Liver (tissue), 9 donors: ENCODE measurements around the gene GRID2IP. TPM values are rescaled to one million over a fixed set of nuclear protein-coding genes. Genes with fewer than 3 reads are reported as not detected.

Experiments
- DNase-seq: peaks from one replicate; pipeline ENCODE4 v3.0.0-alpha.2; 2017; ENCODE audit warnings: low spot score
- H3K27ac ChIP-seq, 2 donors: one replicate each; pipeline ENCODE4 v1.7.0; 2013; ENCODE audit warnings: inconsistent platforms in 2 of 2, low read length in 2 of 2, control low read depth in 1 of 2, low read depth in 1 of 2, mild to moderate bottlenecking in 1 of 2
- H3K27me3 ChIP-seq, 4 donors: one replicate each; pipeline versions ENCODE4 v1.6.1 to v1.7.0; 2013; ENCODE audit warnings: low read length in 3 of 4, inconsistent platforms in 1 of 4, mild to moderate bottlenecking in 1 of 4, moderate library complexity in 1 of 4; ENCODE audit not compliant: control insufficient read depth in 4 of 4, insufficient read depth in 4 of 4
- H3K36me3 ChIP-seq, 4 donors: one replicate each; pipeline versions ENCODE4 v1.6.1 to v1.7.0; 2013; ENCODE audit warnings: low read length in 3 of 4, mild to moderate bottlenecking in 3 of 4, low read depth in 1 of 4, moderate library complexity in 1 of 4; ENCODE audit not compliant: control insufficient read depth in 4 of 4, insufficient read depth in 3 of 4
- H3K4me1 ChIP-seq, 4 donors: one replicate each; pipeline versions ENCODE4 v1.6.1 to v1.7.0; 2013; ENCODE audit warnings: low read length in 3 of 4, mild to moderate bottlenecking in 3 of 4, moderate library complexity in 1 of 4; ENCODE audit not compliant: control insufficient read depth in 4 of 4, insufficient read depth in 4 of 4
- H3K4me3 ChIP-seq, 3 donors: one replicate each; pipeline versions ENCODE4 v1.6.1 to v1.7.0; 2013; ENCODE audit warnings: low read length in 3 of 3, control low read depth in 1 of 3, low read depth in 1 of 3, mild to moderate bottlenecking in 1 of 3
- H3K9ac ChIP-seq, 2 donors: one replicate each; pipeline ENCODE4 v1.7.0; 2013; ENCODE audit warnings: low read length in 2 of 2, mild to moderate bottlenecking in 2 of 2, moderate library complexity in 2 of 2, control low read depth in 1 of 2, low read depth in 1 of 2
- H3K9me3 ChIP-seq, 4 donors: one replicate each; pipeline versions ENCODE4 v1.6.1 to v1.7.0; 2013; ENCODE audit warnings: low read length in 3 of 4; ENCODE audit not compliant: control insufficient read depth in 4 of 4
- EGR1 ChIP-seq, 2 donors: IDR thresholded peaks; 2 replicates each; pipeline ENCODE4 v1.6.1; 2016 to 2018; ENCODE audit warnings: antibody characterized with exemption in 2 of 2, low read depth in 2 of 2
- FOXA1 ChIP-seq: IDR thresholded peaks from 2 replicates; pipeline ENCODE4 v1.6.1; 2016; ENCODE audit warnings: antibody characterized with exemption
- FOXA2 ChIP-seq: IDR thresholded peaks from 2 replicates; pipeline ENCODE4 v1.6.1; 2016; ENCODE audit warnings: antibody characterized with exemption
- GABPA ChIP-seq, 2 donors: IDR thresholded peaks in 1 of 2; conservative IDR thresholded peaks in 1 of 2; 2 replicates each; pipeline ENCODE4 v1.6.1; 2016; ENCODE audit warnings: antibody characterized with exemption in 2 of 2, mild to moderate bottlenecking in 1 of 2, moderate library complexity in 1 of 2
- HNF4A ChIP-seq, 2 donors: conservative IDR thresholded peaks; 2 replicates each; pipeline ENCODE4 v1.6.1; 2016; ENCODE audit warnings: antibody characterized with exemption in 2 of 2, mild to moderate bottlenecking in 2 of 2
- HNF4G ChIP-seq: IDR thresholded peaks from 2 replicates; pipeline ENCODE4 v1.6.1; 2016; ENCODE audit warnings: antibody characterized with exemption
- JUND ChIP-seq, 2 donors: IDR thresholded peaks; 2 replicates each; pipeline ENCODE4 v1.6.1; 2016; ENCODE audit warnings: antibody characterized with exemption in 2 of 2
- RAD21 ChIP-seq, 2 donors: IDR thresholded peaks; 2 replicates each; pipeline ENCODE4 v1.6.1; 2016; ENCODE audit warnings: antibody characterized with exemption in 2 of 2, mild to moderate bottlenecking in 2 of 2
- RXRA ChIP-seq, 2 donors: IDR thresholded peaks; 2 replicates each; pipeline ENCODE4 v1.6.1; 2017 to 2018; ENCODE audit warnings: antibody characterized with exemption in 2 of 2, mild to moderate bottlenecking in 1 of 2
- SP1 ChIP-seq: IDR thresholded peaks from 2 replicates; pipeline ENCODE4 v1.6.1; 2018; ENCODE audit warnings: antibody characterized with exemption, mild to moderate bottlenecking
- TAF1 ChIP-seq: conservative IDR thresholded peaks from 2 replicates; pipeline ENCODE4 v1.6.1; 2016; ENCODE audit warnings: antibody characterized with exemption, mild to moderate bottlenecking
- WGBS: extraction: QIAGEN DNeasy Blood & Tissue Kit; methylation state at CpG from one replicate; pipeline ENCODE4 v1.1.7; 2013; 5-methylcytosine and 5-hydroxymethylcytosine counted together
- polyA plus RNA-seq, 2 donors: library from polyadenylated mRNA; stranded (reverse) in 1 of 2; unstranded in 1 of 2; fragments of 200-250 nt in 1 of 2; fragments of >200 nt in 1 of 2; fragmentation: Nextera tagmentation in 1 of 2; extraction: Ambion mirVana in 1 of 2; gene quantifications; one replicate each; pipeline versions ENCODE4 v1.2.1 to v1.2.3, GENCODE V29; 2013 to 2015
- total RNA-seq, 2 donors: library from RNA; depleted of rRNA; stranded (reverse); fragments of >200 nt; gene quantifications; one replicate each; pipeline ENCODE4 v1.2.3, GENCODE V29; 2014
- TF ChIP-seq, protein P1 (sequence below): IDR thresholded peaks from 2 replicates; pipeline ENCODE4 v1.6.1; 2016; ENCODE audit warnings: antibody characterized with exemption
- TF ChIP-seq, protein P2 (sequence below): IDR thresholded peaks from 2 replicates; pipeline ENCODE4 v1.6.1; 2016; ENCODE audit warnings: antibody characterized with exemption, mild to moderate bottlenecking
- TF ChIP-seq, protein P3 (sequence below): IDR thresholded peaks from 2 replicates; pipeline ENCODE4 v1.6.1; 2016; ENCODE audit warnings: antibody characterized with exemption
- TF ChIP-seq, protein P4 (sequence below): fragments of 150-350 bp; IDR thresholded peaks from 2 replicates; pipeline ENCODE4 v1.5.1; 2017; ENCODE audit warnings: improper control_type of control experiment, low read depth, low read length; ENCODE audit not compliant: missing input control
- TF ChIP-seq, protein P5 (sequence below): IDR thresholded peaks from 2 replicates; pipeline ENCODE4 v1.6.1; 2016; ENCODE audit warnings: antibody characterized with exemption
- donor health status: healthy.
- donor health status: healthy.
- donor health status: healthy.
- donor health status: healthy.
- donor health status: healthy.

GRID2IP gene
- total and polyA plus RNA-seq, 4 donors = 0.05 to 0.08 TPM; not detected in 2

DNA sequence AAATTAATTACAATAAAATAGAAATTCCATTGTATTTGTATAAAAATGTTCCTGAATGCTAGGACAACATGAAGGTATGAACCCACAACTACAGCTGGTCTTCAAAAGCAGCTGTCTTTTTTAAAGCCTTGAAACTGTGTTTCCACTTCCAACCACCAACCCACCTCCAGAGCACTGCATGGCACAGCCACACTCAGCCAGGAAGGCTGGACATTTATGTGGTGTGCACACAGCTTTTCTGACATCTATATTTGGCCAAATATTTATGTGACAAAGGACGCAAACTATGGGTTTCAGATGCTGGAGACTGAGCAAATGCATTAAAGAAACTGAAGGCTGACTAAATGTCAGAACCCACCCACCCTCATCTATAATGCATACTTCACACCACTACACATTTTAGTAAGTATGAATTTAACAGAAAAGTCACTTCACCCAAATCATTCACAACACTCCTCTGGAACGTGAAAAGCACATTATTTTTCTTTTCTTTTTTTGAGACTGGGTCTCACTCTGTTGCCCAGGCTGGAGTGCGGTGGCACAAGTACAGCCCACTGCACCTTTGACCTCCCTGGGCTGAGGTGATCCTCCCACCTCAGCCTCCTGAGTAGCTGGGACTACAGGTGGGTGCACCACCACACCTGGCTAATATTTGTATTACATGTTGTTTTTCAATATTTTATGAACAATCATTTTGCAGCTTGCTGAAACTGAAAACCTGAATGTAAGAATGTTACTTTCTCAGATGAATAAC, 75.7 kb downstream of the GRID2IP start:
- DNase-seq = no peak
- peaks cover 6 to 42% (median 26%) of the 10 kb centered on the region in 4 donors for H3K4me1 ChIP-seq
- H3K4me3 ChIP-seq = no peak overlapping the region
- WGBS = 84% methylated on average over 3 of the region's 3 CpGs
- no peak overlapping the region for H3K27ac ChIP-seq
- H3K27me3 ChIP-seq = no peaks in the 10 kb centered on the region
- H3K9ac ChIP-seq = no peak overlapping the region
- peaks cover 7 to 31% (median 24%) of the 10 kb centered on the region in 4 donors for H3K36me3 ChIP-seq
- TF ChIP-seq, protein P1, sequence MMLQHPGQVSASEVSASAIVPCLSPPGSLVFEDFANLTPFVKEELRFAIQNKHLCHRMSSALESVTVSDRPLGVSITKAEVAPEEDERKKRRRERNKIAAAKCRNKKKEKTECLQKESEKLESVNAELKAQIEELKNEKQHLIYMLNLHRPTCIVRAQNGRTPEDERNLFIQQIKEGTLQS = no peak
- TF ChIP-seq, protein P2, sequence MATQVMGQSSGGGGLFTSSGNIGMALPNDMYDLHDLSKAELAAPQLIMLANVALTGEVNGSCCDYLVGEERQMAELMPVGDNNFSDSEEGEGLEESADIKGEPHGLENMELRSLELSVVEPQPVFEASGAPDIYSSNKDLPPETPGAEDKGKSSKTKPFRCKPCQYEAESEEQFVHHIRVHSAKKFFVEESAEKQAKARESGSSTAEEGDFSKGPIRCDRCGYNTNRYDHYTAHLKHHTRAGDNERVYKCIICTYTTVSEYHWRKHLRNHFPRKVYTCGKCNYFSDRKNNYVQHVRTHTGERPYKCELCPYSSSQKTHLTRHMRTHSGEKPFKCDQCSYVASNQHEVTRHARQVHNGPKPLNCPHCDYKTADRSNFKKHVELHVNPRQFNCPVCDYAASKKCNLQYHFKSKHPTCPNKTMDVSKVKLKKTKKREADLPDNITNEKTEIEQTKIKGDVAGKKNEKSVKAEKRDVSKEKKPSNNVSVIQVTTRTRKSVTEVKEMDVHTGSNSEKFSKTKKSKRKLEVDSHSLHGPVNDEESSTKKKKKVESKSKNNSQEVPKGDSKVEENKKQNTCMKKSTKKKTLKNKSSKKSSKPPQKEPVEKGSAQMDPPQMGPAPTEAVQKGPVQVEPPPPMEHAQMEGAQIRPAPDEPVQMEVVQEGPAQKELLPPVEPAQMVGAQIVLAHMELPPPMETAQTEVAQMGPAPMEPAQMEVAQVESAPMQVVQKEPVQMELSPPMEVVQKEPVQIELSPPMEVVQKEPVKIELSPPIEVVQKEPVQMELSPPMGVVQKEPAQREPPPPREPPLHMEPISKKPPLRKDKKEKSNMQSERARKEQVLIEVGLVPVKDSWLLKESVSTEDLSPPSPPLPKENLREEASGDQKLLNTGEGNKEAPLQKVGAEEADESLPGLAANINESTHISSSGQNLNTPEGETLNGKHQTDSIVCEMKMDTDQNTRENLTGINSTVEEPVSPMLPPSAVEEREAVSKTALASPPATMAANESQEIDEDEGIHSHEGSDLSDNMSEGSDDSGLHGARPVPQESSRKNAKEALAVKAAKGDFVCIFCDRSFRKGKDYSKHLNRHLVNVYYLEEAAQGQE = no peak
- no peak for TF ChIP-seq FOXA1
- TF ChIP-seq SP1 = no peak
- TF ChIP-seq RAD21 (IDR thresholded peaks at IDR 0.05) = no peak
- no peak for TF ChIP-seq JUND (IDR thresholded peaks at IDR 0.05)
- no peak for TF ChIP-seq TAF1
- TF ChIP-seq RXRA (IDR thresholded peaks at IDR 0.05) = no peak
- TF ChIP-seq GABPA (IDR thresholded peaks at IDR 0.05 in 1 of 2, conservative IDR thresholded peaks at IDR 0.05 in 1 of 2) = no peak
- TF ChIP-seq, protein P3, sequence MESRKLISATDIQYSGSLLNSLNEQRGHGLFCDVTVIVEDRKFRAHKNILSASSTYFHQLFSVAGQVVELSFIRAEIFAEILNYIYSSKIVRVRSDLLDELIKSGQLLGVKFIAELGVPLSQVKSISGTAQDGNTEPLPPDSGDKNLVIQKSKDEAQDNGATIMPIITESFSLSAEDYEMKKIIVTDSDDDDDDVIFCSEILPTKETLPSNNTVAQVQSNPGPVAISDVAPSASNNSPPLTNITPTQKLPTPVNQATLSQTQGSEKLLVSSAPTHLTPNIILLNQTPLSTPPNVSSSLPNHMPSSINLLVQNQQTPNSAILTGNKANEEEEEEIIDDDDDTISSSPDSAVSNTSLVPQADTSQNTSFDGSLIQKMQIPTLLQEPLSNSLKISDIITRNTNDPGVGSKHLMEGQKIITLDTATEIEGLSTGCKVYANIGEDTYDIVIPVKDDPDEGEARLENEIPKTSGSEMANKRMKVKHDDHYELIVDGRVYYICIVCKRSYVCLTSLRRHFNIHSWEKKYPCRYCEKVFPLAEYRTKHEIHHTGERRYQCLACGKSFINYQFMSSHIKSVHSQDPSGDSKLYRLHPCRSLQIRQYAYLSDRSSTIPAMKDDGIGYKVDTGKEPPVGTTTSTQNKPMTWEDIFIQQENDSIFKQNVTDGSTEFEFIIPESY = no peak
- no peaks in the 10 kb centered on the region for H3K9me3 ChIP-seq

DNA sequence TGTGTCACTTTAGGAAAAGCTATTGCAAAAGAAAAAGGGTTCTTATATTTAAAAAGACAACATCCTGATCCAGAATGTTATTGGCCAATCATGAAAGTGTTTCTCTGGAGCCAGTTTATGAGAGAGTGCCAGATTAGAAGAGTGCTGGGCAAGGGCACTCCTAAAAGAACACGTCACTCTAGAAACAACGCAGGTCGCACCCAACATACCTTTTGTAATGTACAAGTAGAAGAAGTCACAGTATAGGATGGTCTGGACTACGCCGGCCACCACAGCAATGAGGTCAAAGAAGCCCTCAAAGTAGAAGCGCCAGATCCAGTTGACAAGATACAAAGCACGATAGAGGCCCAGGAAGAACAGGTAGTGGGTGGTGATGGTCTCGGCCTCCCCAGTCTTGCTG, 85.4 kb downstream of the GRID2IP start:
- peaks cover 33 to 72% (median 65%) of the 10 kb centered on the region in 4 donors for H3K36me3 ChIP-seq
- no peak overlapping the region for H3K9ac ChIP-seq
- 97% methylated on average over 8 of the region's 8 CpGs for WGBS
- no peak overlapping the region for H3K4me3 ChIP-seq
- H3K9me3 ChIP-seq = no peaks in the 10 kb centered on the region
- H3K27ac ChIP-seq = no peak overlapping the region
- DNase-seq = no peak
- no peaks in the 10 kb centered on the region for H3K27me3 ChIP-seq
- peaks cover 0 to 3% (median 1%) of the 10 kb centered on the region in 4 donors for H3K4me1 ChIP-seq
- TF ChIP-seq GABPA (IDR thresholded peaks at IDR 0.05 in 1 of 2, conservative IDR thresholded peaks at IDR 0.05 in 1 of 2) (no peak), FOXA1 (no peak), RAD21 (IDR thresholded peaks at IDR 0.05) (no peak), FOXA2 (no peak), EGR1 (IDR thresholded peaks at IDR 0.05; ENCODE audit: low read depth in 2 of 2) (no peak), RXRA (IDR thresholded peaks at IDR 0.05) (no peak), HNF4G (no peak), TAF1 (no peak), HNF4A (conservative IDR thresholded peaks at IDR 0.05) (no peak)
- TF ChIP-seq, protein P1 = no peak
- TF ChIP-seq, protein P4, sequence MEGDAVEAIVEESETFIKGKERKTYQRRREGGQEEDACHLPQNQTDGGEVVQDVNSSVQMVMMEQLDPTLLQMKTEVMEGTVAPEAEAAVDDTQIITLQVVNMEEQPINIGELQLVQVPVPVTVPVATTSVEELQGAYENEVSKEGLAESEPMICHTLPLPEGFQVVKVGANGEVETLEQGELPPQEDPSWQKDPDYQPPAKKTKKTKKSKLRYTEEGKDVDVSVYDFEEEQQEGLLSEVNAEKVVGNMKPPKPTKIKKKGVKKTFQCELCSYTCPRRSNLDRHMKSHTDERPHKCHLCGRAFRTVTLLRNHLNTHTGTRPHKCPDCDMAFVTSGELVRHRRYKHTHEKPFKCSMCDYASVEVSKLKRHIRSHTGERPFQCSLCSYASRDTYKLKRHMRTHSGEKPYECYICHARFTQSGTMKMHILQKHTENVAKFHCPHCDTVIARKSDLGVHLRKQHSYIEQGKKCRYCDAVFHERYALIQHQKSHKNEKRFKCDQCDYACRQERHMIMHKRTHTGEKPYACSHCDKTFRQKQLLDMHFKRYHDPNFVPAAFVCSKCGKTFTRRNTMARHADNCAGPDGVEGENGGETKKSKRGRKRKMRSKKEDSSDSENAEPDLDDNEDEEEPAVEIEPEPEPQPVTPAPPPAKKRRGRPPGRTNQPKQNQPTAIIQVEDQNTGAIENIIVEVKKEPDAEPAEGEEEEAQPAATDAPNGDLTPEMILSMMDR = no peak
- TF ChIP-seq, protein P5, sequence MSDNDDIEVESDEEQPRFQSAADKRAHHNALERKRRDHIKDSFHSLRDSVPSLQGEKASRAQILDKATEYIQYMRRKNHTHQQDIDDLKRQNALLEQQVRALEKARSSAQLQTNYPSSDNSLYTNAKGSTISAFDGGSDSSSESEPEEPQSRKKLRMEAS = no peak
- TF ChIP-seq, protein P2 = no peak
